Naive B cell (primary cell): ENCODE results near the gene CPZ. TPM values are rescaled to one million over a fixed set of nuclear protein-coding genes. Genes with fewer than 3 reads are reported as not detected.
"Not testable (repeated sequence)": the region's sequence is repeated elsewhere in the genome, so short reads cannot be mapped to it uniquely, and the experiment has no call there.

ENCODE experiments used
- ATAC-seq, 2 donors: fragments of 150-1000 bp; cut with Tn5 transposase; 2 replicates each; pipeline ENCODE4 v1.10.0; 2021; ENCODE audit warnings: low read depth in 2 of 2, mild to moderate bottlenecking in 2 of 2, moderate library complexity in 2 of 2
- DNase-seq: peaks from one replicate; pipeline ENCODE4 v3.0.0; 2022
- H3K27ac Mint-ChIP-seq, 6 donors: one replicate each; pipeline ENCODE4 v1.8.0; 2020 to 2022; ENCODE audit warnings: mild to moderate bottlenecking in 6 of 6, mixed read lengths in 6 of 6, moderate library complexity in 5 of 6, inconsistent platforms in 2 of 6
- H3K27me3 Mint-ChIP-seq, 3 donors: one replicate each; pipeline ENCODE4 v1.8.0; 2021 to 2022; ENCODE audit warnings: mixed read lengths in 3 of 3, mild to moderate bottlenecking in 1 of 3
- H3K36me3 Mint-ChIP-seq, 2 donors: one replicate each; pipeline ENCODE4 v1.8.0; 2020 to 2022; ENCODE audit warnings: mixed read lengths in 2 of 2, inconsistent platforms in 1 of 2, mild to moderate bottlenecking in 1 of 2
- H3K4me1 Mint-ChIP-seq, 3 donors: one replicate each; pipeline ENCODE4 v1.8.0; 2020 to 2022; ENCODE audit warnings: mixed read lengths in 3 of 3, inconsistent platforms in 1 of 3, mild to moderate bottlenecking in 1 of 3, moderate library complexity in 1 of 3
- H3K4me3 Mint-ChIP-seq, 8 donors: one replicate each; pipeline ENCODE4 v1.8.0; 2020 to 2022; ENCODE audit warnings: mild to moderate bottlenecking in 8 of 8, mixed read lengths in 8 of 8, moderate library complexity in 8 of 8, inconsistent platforms in 2 of 8
- H3K9me3 Mint-ChIP-seq, 7 donors: one replicate each; pipeline ENCODE4 v1.8.0; 2020 to 2022; ENCODE audit warnings: mixed read lengths in 7 of 7, mild to moderate bottlenecking in 5 of 7, inconsistent platforms in 2 of 7, moderate library complexity in 1 of 7
- polyA plus RNA-seq, 6 donors: library from polyadenylated mRNA; unstranded; fragments of 300-500 nt; fragmentation: Illumina TruSeq; gene quantifications; one replicate each; pipeline ENCODE4 v1.2.3, GENCODE V29; 2021; ENCODE audit warnings: low read depth in 6 of 6

CPZ gene
- polyA plus RNA-seq, 6 donors from 2014 or later = not detected

DNA sequence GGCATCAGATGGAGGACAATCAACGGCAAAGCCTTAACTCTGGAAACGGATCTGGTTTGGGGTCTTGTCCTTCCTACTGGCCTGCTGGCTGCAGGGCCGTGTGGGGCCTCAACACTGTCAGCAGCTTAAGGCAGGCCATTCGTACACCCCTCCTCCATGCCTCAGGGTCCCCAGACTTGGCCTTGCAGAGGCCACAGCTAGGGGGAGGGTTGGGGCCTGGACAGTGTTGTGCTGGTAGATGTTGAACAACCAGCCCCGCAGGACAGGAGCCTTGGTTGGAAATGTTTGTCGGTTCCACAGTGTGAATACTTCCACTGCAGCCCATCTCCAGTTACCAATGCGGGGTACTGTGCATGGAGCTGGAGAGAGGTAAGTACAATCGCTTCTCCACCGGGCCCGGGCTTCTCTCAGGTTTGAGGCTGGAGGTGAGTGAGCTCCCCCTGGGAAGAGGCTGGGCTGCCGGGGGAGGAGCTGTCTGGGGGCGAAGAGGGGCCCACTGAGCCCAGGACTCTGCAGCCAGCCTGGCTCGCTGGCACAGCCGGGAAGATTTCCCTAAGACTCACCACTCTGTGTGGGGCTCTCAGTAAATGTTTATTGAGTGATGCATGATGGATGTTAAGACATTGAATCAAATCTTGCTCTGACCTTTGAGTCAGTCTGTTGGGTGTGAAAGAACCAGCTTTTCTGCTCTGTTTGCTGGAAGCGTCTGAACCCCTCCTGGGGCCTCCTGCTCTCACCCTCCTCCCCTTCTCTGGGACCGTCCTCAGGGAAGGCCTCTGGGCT is 32.1 kb upstream of the CPZ start:
- peak overlapping the region in 1 of 6 donors; percentile 83 for H3K27ac Mint-ChIP-seq

DNA sequence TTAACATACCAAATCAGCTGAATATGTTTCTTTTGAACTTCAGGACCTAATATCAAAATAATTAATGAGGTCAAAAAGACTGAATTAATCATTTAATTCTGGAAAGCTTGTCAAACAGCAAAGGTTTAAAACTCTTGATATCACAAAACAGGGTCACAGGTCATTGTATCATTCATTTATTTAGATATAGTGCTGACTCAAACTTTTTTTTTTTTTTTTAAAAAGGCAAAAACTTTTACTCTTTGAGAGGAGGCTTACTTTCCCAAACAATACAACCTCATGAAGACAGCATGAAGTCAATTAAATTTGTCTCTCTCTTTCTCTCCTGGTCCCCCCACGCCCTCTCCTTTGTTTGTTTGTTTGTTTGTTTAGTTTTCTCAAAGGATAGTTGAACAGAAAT is 28.0 kb upstream of the CPZ start:
- H3K4me3 Mint-ChIP-seq = no peak overlapping the region
- no peak for ATAC-seq
- H3K27ac Mint-ChIP-seq = no peak overlapping the region
- no peaks in the 10 kb centered on the region for H3K36me3 Mint-ChIP-seq
- H3K4me1 Mint-ChIP-seq = no peaks in the 10 kb centered on the region
- H3K27me3 Mint-ChIP-seq = peaks cover 4 to 9% (median 7%) of the 10 kb centered on the region in 3 donors
- no peak for DNase-seq
- no peaks in the 10 kb centered on the region for H3K9me3 Mint-ChIP-seq

More for the DNA sequence above, 32.1 kb upstream of the CPZ start:
- Mint-ChIP-seq H3K4me3 (no peak overlapping the region), H3K9me3 (no peaks in the 10 kb centered on the region), H3K36me3 (no peaks in the 10 kb centered on the region), H3K4me1 (no peaks in the 10 kb centered on the region), H3K27me3 (peaks cover 0 to 13% (median 5%) of the 10 kb centered on the region in 3 donors)
- no peak for DNase-seq
- ATAC-seq = no peak

DNA sequence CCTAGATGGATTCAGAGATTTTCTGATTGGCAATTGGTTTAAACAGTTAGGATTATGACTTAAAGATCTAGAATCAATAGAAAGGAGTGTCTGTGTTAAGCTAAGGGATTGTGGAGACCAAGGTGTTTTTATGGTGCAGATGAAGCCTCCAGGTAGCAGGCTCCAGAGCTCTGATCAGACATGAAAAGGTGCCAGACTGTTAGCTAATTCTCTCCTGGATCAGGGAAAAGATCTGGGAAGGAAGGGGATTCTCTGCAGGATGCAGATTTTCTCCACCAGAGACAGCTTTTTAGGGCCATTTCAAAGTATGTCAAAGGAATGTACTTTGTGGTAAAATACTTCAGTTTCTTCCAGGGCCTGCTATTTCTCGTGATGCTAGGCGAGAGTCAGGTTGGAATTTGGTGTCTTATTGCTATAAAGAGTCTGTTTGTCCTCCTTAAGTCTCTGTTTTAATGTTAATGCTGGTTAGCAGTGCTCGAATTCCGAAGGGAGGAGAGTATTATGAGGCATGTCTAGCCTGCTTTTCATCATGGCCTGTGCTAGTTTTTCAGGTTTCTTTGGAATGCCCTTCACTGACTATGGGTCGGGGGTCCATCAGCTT is 24.4 kb upstream of the CPZ start:
- DNase-seq (no peak), ATAC-seq (no peak)
- peaks cover 0 to 1% (median 0%) of the 10 kb centered on the region in 7 donors for H3K9me3 Mint-ChIP-seq
- H3K4me3 Mint-ChIP-seq = no peak overlapping the region
- H3K27me3 Mint-ChIP-seq = peaks cover 3 to 19% (median 11%) of the 10 kb centered on the region in 3 donors
- no peaks in the 10 kb centered on the region for H3K4me1 Mint-ChIP-seq
- no peaks in the 10 kb centered on the region for H3K36me3 Mint-ChIP-seq
- H3K27ac Mint-ChIP-seq = no peak overlapping the region

DNA sequence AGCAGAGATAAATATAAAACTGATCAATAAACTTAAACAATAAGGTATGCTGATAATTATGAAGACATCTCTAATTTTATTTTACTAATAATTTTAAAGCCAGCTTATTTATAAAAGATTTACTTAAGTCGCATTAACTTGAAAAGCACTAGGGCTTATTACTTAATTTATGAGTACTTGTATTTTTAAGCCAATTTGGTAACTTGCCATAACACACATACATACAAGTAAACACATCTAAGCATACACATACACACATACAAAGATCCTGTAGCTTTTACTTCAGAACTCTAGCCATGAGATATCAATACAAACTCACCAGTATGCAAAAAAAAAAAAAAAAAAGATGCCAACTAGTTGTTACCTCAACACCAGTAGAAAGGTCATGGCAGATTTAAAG is 22.4 kb upstream of the CPZ start:
- Mint-ChIP-seq H3K27ac (no peak overlapping the region), H3K27me3 (peaks cover 3 to 22% (median 11%) of the 10 kb centered on the region in 3 donors), H3K9me3 (peaks cover 0 to 1% (median 0%) of the 10 kb centered on the region in 7 donors), H3K4me3 (no peak overlapping the region), H3K36me3 (no peaks in the 10 kb centered on the region), H3K4me1 (no peaks in the 10 kb centered on the region)
- DNase-seq = no peak
- ATAC-seq = no peak

DNA sequence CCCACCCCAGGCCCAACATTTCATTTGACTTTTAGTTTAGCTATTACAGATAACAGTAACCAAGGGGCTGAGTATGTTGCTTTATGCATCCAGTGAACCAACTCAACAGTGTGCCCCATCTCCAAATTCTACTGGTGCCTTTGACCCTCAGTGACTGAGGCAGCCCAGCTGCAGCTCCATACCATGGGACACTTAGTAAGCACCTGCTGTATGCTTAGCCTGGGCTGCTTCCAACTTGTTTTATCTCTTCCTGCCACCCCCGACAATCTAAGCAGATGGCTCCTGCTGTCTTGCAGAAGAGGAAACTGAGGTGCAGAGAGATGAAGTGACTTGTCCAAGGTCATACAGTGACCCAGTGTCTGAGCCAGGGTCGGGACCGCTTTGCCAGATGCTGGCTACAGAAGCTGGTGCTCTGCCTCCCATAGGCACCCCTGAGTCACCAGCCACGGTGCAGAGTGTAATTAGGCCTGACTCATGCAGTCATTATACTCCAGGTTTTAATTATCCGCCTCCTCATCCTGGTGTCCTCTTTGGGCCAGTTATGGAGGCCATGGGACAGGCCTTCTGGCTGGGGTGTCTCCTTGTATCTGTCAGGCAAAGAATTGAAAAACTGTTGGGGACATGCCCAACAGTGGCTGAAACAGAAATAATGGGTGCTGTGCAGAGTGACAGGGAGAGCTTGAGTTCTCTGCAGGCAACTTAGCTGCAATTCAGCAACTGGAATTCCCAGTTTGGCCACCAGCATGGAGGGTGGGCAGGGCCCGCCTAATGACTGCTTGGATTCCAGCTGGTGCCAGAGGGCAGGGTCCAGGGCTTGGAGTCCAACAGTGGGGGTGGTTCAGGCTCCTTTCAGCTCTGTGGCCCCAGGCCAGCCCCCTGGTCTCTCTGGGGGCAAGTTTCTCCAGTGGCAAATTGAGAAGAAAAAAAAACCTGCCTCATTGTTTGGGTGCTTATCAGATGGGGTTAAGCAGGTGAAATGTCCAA is 20.6 kb upstream of the CPZ start:
- no peaks in the 10 kb centered on the region for H3K4me1 Mint-ChIP-seq
- no peaks in the 10 kb centered on the region for H3K36me3 Mint-ChIP-seq
- DNase-seq = no peak
- H3K4me3 Mint-ChIP-seq = no peak overlapping the region
- no peak for ATAC-seq
- peaks cover 9 to 28% (median 13%) of the 10 kb centered on the region in 3 donors for H3K27me3 Mint-ChIP-seq
- no peak overlapping the region for H3K27ac Mint-ChIP-seq
- H3K9me3 Mint-ChIP-seq = peaks cover 0 to 1% (median 0%) of the 10 kb centered on the region in 7 donors

DNA sequence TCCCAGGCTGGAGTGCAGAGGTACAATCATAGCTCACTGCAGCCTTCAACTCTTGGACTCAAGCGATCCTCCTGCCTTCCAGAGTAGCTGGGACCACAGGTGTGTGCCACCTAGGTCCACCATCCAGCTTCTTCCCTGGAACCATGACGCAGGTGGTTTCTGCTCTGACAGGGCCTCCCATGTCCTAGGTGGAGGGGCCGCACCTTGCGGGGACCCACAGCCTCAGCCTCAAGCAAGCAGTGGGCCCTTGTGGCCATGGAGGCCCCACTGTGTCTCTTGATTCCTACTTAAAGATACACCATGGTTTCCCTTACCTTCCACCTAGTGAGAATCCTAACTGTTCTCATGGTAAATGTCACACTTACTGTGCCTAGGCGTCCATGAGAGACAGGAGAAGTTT is 19.3 kb upstream of the CPZ start:
- ATAC-seq (no peak), DNase-seq (no peak)
- H3K4me3 Mint-ChIP-seq = peak overlapping the region in 1 of 8 donors; percentile 15
- H3K27ac Mint-ChIP-seq = no peak overlapping the region
- no peaks in the 10 kb centered on the region for H3K4me1 Mint-ChIP-seq
- H3K9me3 Mint-ChIP-seq = peaks cover 0 to 1% (median 0%) of the 10 kb centered on the region in 7 donors
- peaks cover 16 to 32% (median 18%) of the 10 kb centered on the region in 3 donors for H3K27me3 Mint-ChIP-seq
- no peaks in the 10 kb centered on the region for H3K36me3 Mint-ChIP-seq

DNA sequence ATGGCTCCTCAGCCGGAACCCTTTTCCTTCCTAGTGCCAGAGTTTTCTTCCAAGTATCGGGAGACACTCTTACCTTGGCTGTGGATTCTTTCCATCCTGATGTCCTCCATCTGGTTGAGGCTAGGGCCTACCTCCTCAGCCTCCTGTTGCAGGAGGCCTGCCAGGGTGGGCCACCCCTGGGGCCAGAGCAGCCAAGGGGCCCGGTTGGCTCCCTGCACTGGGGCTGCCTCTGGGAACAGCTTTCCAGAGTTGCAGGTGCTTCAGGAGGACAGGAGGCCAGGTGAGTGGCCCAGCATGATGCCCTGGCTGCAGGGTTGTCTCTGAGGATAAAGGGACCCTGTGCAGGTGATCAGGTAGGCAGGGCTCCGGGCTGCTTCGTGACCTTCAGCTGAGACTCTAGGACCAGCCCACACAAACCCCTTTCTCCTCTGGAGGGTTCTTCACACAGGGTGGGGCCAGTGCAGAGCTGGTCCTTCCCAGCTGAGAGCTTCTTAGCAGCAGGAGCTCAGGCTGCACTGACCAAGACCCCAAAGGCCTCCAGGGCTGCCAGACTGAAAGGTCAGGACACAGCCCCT is 17.7 kb upstream of the CPZ start:
- DNase-seq = no peak
- peaks cover 22 to 42% (median 30%) of the 10 kb centered on the region in 3 donors for H3K27me3 Mint-ChIP-seq

DNA sequence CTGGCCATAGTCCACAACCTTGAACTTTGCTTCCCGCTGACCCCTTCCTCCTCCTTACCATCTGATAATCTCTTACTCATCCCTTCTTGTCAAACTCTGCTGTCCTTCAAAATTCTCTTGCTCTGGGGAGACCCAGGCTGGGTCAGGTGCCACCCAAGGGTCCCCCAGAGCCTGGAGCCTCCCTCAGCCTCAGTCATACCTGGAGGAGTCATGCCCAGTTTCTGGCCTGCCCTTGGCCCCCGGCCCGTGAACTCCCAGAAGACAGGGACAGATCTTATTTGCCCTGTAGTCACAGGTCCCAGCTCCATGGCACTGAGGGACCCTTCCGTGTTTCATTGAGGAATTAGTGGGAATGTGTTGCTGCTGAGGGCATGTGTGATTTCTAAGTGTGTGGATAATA is 17.1 kb upstream of the CPZ start:
- Mint-ChIP-seq H3K9me3 (peaks cover 0 to 3% (median 0%) of the 10 kb centered on the region in 7 donors), H3K27me3 (peaks cover 22 to 48% (median 34%) of the 10 kb centered on the region in 3 donors), H3K36me3 (no peaks in the 10 kb centered on the region), H3K4me1 (no peaks in the 10 kb centered on the region), H3K27ac (peak overlapping the region in 1 of 6 donors; percentile 44), H3K4me3 (no peak overlapping the region)
- ATAC-seq (no peak), DNase-seq (no peak)

More for the DNA sequence above, 17.7 kb upstream of the CPZ start:
- H3K27ac Mint-ChIP-seq = no peak overlapping the region
- peaks cover 0 to 2% (median 0%) of the 10 kb centered on the region in 7 donors for H3K9me3 Mint-ChIP-seq
- H3K4me3 Mint-ChIP-seq = no peak overlapping the region
- ATAC-seq = no peak
- no peaks in the 10 kb centered on the region for H3K36me3 Mint-ChIP-seq
- no peaks in the 10 kb centered on the region for H3K4me1 Mint-ChIP-seq

DNA sequence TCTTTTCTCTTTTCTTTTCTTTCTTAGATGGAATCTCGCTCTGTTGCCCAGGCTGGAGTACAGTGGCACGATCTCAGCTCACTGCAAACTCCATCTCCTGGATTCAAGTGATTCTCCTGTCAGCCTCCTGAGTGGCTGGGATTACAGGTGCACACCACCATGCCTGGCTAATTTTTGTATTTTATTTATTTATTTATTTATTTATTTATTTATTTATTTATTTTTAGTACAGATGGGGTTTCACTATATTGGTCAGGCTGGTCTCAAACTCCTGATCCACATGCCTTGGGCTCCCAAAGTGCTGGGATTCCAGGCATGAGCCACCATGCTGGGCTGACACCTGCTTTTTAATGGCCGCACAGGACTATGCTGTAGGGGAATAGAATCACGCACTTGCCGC is 16.0 kb upstream of the CPZ start:
- ATAC-seq = not testable (repeated sequence)

DNA sequence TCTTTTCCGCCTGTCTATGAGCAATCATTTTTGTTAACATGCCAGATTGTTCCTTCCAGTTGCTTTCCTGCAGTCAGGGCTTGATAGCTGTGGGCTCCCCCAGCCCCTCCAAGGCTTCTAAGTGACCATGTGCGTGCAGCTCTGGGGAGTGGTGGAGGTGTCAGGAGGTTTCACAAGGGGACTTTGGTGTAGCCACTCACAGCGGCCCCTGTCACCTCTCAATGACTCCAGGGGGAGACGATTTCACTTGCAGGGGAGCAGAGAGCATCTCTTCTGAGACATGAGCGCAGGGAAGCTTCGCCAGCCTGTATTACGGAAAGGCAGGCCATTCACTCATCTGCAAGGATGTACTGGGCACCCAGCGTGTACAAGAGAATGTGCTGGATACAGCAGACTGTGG is 15.5 kb upstream of the CPZ start:
- H3K4me1 Mint-ChIP-seq = no peaks in the 10 kb centered on the region
- H3K9me3 Mint-ChIP-seq = peaks cover 0 to 3% (median 0%) of the 10 kb centered on the region in 7 donors
- H3K27me3 Mint-ChIP-seq = peaks cover 19 to 49% (median 35%) of the 10 kb centered on the region in 3 donors
- no peak for ATAC-seq
- no peak overlapping the region for H3K4me3 Mint-ChIP-seq
- DNase-seq = no peak
- no peak overlapping the region for H3K27ac Mint-ChIP-seq
- no peaks in the 10 kb centered on the region for H3K36me3 Mint-ChIP-seq

More for the DNA sequence above, 16.0 kb upstream of the CPZ start:
- not testable (repeated sequence) for H3K36me3 Mint-ChIP-seq, H3K9me3 Mint-ChIP-seq, H3K4me1 Mint-ChIP-seq, H3K27ac Mint-ChIP-seq, DNase-seq, H3K4me3 Mint-ChIP-seq
- H3K27me3 Mint-ChIP-seq = peaks cover 19 to 48% (median 34%) of the 10 kb centered on the region in 3 donors

DNA sequence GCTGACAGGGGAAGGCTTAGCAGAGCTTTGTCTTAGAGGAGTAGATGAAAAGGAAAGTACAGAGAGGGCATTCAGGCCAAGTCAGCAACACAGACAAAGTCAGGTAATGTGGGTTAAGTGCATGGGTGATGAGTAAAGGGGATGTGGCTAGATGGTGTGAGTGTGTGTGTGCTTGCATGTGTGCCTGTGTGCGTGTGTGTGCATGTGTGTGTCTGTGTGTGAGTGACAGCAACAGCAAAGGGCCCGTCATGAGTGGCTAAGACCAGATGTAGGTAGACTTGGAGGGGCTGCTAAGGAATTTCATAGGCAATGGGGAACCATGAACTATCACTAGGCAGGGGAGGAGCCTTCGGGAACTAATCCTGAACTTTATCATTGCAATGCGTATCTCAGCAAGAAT is 14.6 kb upstream of the CPZ start:
- H3K36me3 Mint-ChIP-seq = no peaks in the 10 kb centered on the region
- H3K9me3 Mint-ChIP-seq = peaks cover 0 to 4% (median 0%) of the 10 kb centered on the region in 7 donors
- no peak for ATAC-seq
- peaks cover 19 to 46% (median 36%) of the 10 kb centered on the region in 3 donors for H3K27me3 Mint-ChIP-seq
- no peaks in the 10 kb centered on the region for H3K4me1 Mint-ChIP-seq
- no peak for DNase-seq
- peak overlapping the region in 1 of 8 donors; percentile 60 for H3K4me3 Mint-ChIP-seq
- H3K27ac Mint-ChIP-seq = no peak overlapping the region

DNA sequence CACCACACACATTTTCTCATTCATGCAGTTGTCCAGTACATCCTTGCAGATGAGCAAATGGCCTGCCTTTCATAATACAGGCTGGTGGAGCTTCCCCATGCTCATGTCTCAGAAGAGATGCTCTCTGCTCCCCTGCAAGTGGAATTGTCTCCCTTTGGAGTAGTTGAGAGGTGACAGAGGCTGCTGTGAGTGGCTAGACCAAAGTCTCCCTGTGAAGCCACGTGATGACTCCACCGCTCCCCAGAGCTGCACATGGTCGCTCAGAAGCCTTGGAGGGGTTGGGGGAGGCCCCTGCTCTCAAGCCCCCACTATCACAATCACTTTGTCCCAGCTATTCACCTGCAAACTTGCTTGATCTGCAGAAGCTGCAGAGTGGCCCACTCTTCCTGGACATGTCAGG is 13.8 kb upstream of the CPZ start:
- Mint-ChIP-seq H3K36me3 (no peaks in the 10 kb centered on the region), H3K27me3 (peaks cover 19 to 41% (median 36%) of the 10 kb centered on the region in 3 donors), H3K4me1 (no peaks in the 10 kb centered on the region), H3K4me3 (no peak overlapping the region), H3K9me3 (peaks cover 0 to 4% (median 0%) of the 10 kb centered on the region in 7 donors), H3K27ac (no peak overlapping the region)
- DNase-seq = no peak
- ATAC-seq = no peak
